Panc1 (cell line): ENCODE measurements around the gene ZER1.

Source experiments
- POLR2AphosphoS5 ChIP-seq: IDR thresholded peaks from 2 replicates; pipeline ENCODE4 v1.6.1; 2012; ENCODE audit warnings: mild to moderate bottlenecking, low read depth, low read length, moderate library complexity
- REST ChIP-seq, 2 experiments: IDR thresholded peaks; 2 replicates each; pipeline ENCODE4 v1.6.1; 2011 to 2012; ENCODE audit warnings: low read depth in 2 of 2, control low read depth in 1 of 2, low read length in 1 of 2, mild to moderate bottlenecking in 1 of 2, moderate library complexity in 1 of 2; ENCODE audit not compliant: insufficient read depth in 1 of 2
- SIN3A ChIP-seq: IDR thresholded peaks from 2 replicates; pipeline ENCODE4 v1.6.1; 2012; ENCODE audit warnings: low read depth, mild to moderate bottlenecking, low read length, moderate library complexity, borderline replicate concordance; ENCODE audit not compliant: insufficient read depth
- TCF7L2 ChIP-seq: IDR thresholded peaks from 2 replicates; pipeline ENCODE4 v1.6.1; 2011; ENCODE audit warnings: mild to moderate bottlenecking, low read depth, low read length, inconsistent platforms
- TF ChIP-seq, protein P1 (sequence below): fragments of 450-650 bp; IDR thresholded peaks from 2 replicates; pipeline ENCODE4 v1.5.1; 2017; ENCODE audit warnings: mild to moderate bottlenecking

DNA sequence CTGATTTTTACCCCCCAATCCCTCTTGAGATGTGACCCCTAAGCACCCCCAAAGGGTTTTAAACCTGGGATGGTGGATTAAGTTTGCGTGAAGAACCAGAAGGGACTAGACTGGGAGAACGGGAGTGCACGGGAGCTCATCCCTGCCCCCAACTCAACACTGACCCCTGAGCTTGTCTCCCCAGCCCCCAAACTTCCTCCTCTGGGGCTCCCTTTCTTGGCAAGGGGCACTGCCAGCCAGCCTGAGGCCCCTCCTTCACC lies 87.7 kb downstream of the ZER1 start:
- TF ChIP-seq POLR2AphosphoS5 = no peak
- TF ChIP-seq, protein P1, sequence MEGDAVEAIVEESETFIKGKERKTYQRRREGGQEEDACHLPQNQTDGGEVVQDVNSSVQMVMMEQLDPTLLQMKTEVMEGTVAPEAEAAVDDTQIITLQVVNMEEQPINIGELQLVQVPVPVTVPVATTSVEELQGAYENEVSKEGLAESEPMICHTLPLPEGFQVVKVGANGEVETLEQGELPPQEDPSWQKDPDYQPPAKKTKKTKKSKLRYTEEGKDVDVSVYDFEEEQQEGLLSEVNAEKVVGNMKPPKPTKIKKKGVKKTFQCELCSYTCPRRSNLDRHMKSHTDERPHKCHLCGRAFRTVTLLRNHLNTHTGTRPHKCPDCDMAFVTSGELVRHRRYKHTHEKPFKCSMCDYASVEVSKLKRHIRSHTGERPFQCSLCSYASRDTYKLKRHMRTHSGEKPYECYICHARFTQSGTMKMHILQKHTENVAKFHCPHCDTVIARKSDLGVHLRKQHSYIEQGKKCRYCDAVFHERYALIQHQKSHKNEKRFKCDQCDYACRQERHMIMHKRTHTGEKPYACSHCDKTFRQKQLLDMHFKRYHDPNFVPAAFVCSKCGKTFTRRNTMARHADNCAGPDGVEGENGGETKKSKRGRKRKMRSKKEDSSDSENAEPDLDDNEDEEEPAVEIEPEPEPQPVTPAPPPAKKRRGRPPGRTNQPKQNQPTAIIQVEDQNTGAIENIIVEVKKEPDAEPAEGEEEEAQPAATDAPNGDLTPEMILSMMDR = no peak
- TF ChIP-seq SIN3A = no peak
- TF ChIP-seq REST (IDR thresholded peaks at IDR 0.05; ENCODE audit: insufficient read depth in 1 of 2, low read depth in 2 of 2, low read length in 1 of 2) = no peak
- no peak for TF ChIP-seq TCF7L2
